HepG2 (cell line): ENCODE results near the gene SPTBN4. TPM values are rescaled to one million over a fixed set of nuclear protein-coding genes. Genes with fewer than 3 reads are reported as not detected.
A peak's percentile ranks its signal among the peaks of the same experiment; 100 is the strongest.

Experiments
- CC2D1A ChIP-seq: sonication (generic); formaldehyde crosslinking; IDR thresholded peaks from 2 replicates; pipeline ENCODE4 v1.8.1; 2023; ENCODE audit warnings: mild to moderate bottlenecking, missing genetic modification reagents
- ELF3 ChIP-seq: IDR thresholded peaks from 2 replicates; pipeline ENCODE4 v1.6.1; 2016; ENCODE audit warnings: missing genetic modification reagents, missing compliant biosample characterization
- ESRRA ChIP-seq: sonication (generic); formaldehyde crosslinking; IDR thresholded peaks from 2 replicates; pipeline ENCODE4 v1.5.1; 2020; ENCODE audit warnings: mild to moderate bottlenecking, low read depth, missing genetic modification reagents
- ETV6 ChIP-seq: sonication (generic); formaldehyde crosslinking; conservative IDR thresholded peaks from 2 replicates; pipeline ENCODE4 v1.4.0; 2020; ENCODE audit warnings: missing genetic modification reagents
- HNRNPLL ChIP-seq: fragments of 200-400 bp; formaldehyde crosslinking; IDR thresholded peaks from 2 replicates; pipeline ENCODE4 v1.6.1; 2017; ENCODE audit warnings: mild to moderate bottlenecking, low read depth, low read length; ENCODE audit not compliant: poor library complexity, severe bottlenecking
- HOXA3 ChIP-seq: sonication (generic); formaldehyde crosslinking; IDR thresholded peaks from 2 replicates; pipeline ENCODE4 v1.5.0; 2020; ENCODE audit warnings: missing genetic modification reagents
- IRF2 ChIP-seq: IDR thresholded peaks from 2 replicates; pipeline ENCODE4 v1.6.1; 2018; ENCODE audit warnings: missing genetic modification reagents, missing compliant biosample characterization
- KAT8 ChIP-seq: IDR thresholded peaks from 2 replicates; pipeline ENCODE4 v1.6.1; 2016; ENCODE audit warnings: missing genetic modification reagents, missing compliant biosample characterization
- MEF2D ChIP-seq: sonication (generic); formaldehyde crosslinking; IDR thresholded peaks from 2 replicates; pipeline ENCODE4 v1.5.1; 2020; ENCODE audit warnings: mild to moderate bottlenecking, missing genetic modification reagents
- RBFOX2 ChIP-seq: fragments of 200-400 bp; formaldehyde crosslinking; IDR thresholded peaks from 2 replicates; pipeline ENCODE4 v1.6.1; 2017; ENCODE audit warnings: low read depth, mild to moderate bottlenecking, low read length
- SRSF1 ChIP-seq: fragments of 200-400 bp; formaldehyde crosslinking; optimal IDR thresholded peaks from 2 replicates; pipeline ENCODE3; 2017; ENCODE audit warnings: mild to moderate bottlenecking, low read depth, low read length, moderate library complexity
- TGIF2 ChIP-seq: IDR thresholded peaks from 2 replicates; pipeline ENCODE4 v1.6.1; 2016; ENCODE audit warnings: control low read depth, missing compliant biosample characterization
- TRIM24 ChIP-seq: sonication (generic); formaldehyde crosslinking; IDR thresholded peaks from 2 replicates; pipeline ENCODE4 v1.8.0; 2022; ENCODE audit warnings: mild to moderate bottlenecking, missing genetic modification reagents
- ZNF251 ChIP-seq: sonication (generic); formaldehyde crosslinking; IDR thresholded peaks from 2 replicates; pipeline ENCODE4 v1.9.0; 2021; ENCODE audit warnings: mild to moderate bottlenecking, missing genetic modification reagents
- ZNF572 ChIP-seq: sonication (generic); formaldehyde crosslinking; IDR thresholded peaks from 2 replicates; pipeline ENCODE4 v1.5.1; 2020; ENCODE audit warnings: mild to moderate bottlenecking, missing genetic modification reagents
- ZNF83 ChIP-seq: sonication (generic); formaldehyde crosslinking; IDR thresholded peaks from 2 replicates; pipeline ENCODE4 v1.4.0; 2020; ENCODE audit warnings: missing genetic modification reagents, mild to moderate bottlenecking, borderline replicate concordance
- polyA plus RNA-seq, 8 experiments: library from polyadenylated mRNA; depleted of rRNA in 3 of 8; stranded (reverse) in 7 of 8; unstranded in 1 of 8; fragments of >200 nt; fragmentation: Illumina TruSeq in 4 of 8; extraction: Trizol in 4 of 8; gene quantifications; 2 replicates each; pipeline versions ENCODE4 v1.2.1 to v1.2.3, GENCODE V29; 2011 to 2016; ENCODE audit warnings: low read depth in 4 of 8, missing spikeins in 1 of 8, mixed read lengths in 1 of 8; ENCODE audit not compliant: insufficient read depth in 1 of 8
- total RNA-seq, 5 experiments: library from RNA; depleted of rRNA; stranded (reverse); fragments of >200 nt; fragmentation: Illumina TruSeq; extraction: Trizol; gene quantifications; 2 replicates each; pipeline ENCODE4 v1.2.3, GENCODE V29; 2016; ENCODE audit warnings: low read depth in 1 of 5
- TF ChIP-seq, protein P1 (sequence below): sonication (generic); formaldehyde crosslinking; IDR thresholded peaks from 2 replicates; pipeline ENCODE4 v1.5.0; 2020; ENCODE audit warnings: mild to moderate bottlenecking, low read depth, missing genetic modification reagents, borderline replicate concordance
- TF ChIP-seq, protein P2 (sequence below): sonication (generic); formaldehyde crosslinking; IDR thresholded peaks from 2 replicates; pipeline ENCODE4 v1.5.1; 2020; ENCODE audit warnings: mild to moderate bottlenecking, missing genetic modification reagents, moderate library complexity
- TF ChIP-seq, protein P3 (sequence below): sonication (generic); formaldehyde crosslinking; IDR thresholded peaks from 2 replicates; pipeline ENCODE4 v1.5.0; 2020; ENCODE audit warnings: mild to moderate bottlenecking, missing genetic modification reagents, borderline replicate concordance
- TF ChIP-seq, protein P4 (sequence below): sonication (generic); formaldehyde crosslinking; IDR thresholded peaks from 2 replicates; pipeline ENCODE4 v1.4.0; 2020; ENCODE audit warnings: missing genetic modification reagents, borderline replicate concordance

SPTBN4 gene
- total and polyA plus RNA-seq, 2 of the 13 experiments (the other 11 are each of a cell fraction or from before 2014, with no cell fraction given), result 0.11 TPM

DNA sequence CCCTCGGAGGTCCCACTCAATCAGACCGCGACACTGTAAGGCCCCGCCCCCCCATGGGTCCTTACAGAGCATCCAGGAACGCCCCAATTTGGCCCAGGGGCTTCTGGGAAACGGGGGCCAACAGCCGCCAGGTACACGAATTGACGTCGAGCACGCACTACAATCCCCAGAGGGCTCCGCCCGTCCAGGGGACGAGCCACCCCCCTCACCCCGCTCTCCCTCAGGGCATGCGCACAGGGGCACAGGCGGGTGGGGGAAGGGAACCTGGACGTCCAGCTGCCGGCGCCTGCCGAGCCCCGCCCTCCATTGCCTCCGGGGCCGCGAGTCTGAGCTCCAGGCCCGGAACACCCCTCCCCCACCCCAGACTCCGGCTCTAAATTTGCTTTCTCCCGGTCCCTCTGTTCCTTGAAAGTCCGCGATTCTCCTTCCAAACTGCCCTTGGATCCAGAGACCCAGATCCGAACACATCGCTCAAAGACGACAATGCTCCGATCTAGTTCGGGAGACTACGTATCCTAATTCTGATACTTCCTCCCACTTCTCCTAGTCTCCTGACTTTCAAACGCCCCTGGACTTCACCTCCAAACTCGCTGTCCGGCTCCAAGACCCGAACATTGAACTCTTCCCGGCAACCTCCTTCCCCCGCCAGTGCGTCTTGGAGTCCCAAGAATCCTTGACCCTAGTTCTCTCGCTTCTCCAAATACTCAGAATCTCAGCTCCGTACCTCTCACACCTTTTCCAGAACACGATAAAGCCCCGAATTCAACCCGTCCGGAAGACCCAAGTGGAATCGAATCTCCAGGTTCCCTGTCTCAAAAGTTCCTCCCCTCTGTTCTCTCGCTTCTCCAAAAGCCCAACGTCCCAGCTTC lies 23.4 kb upstream of the SPTBN4 start (continued):
- TF ChIP-seq ZNF572 (CRISPR knock-in tag) (no peak), KAT8 (CRISPR knock-in tag) (peak; percentile 68), SRSF1 (peak; percentile 44), HOXA3 (CRISPR knock-in tag) (peak; percentile 76; the same call in 1 of the 2 replicates), TRIM24 (no peak), ZNF83 (CRISPR knock-in tag) (no peak), MEF2D (CRISPR knock-in tag) (peak; percentile 59; the same call in 1 of the 2 replicates), HNRNPLL (peak; percentile 67), ESRRA (CRISPR knock-in tag) (no peak; the same call in 1 of the 2 replicates), TGIF2 (CRISPR knock-in tag) (no peak), IRF2 (CRISPR knock-in tag) (peak; percentile 72; the same call in 1 of the 2 replicates), RBFOX2 (peak; percentile 77), ELF3 (CRISPR knock-in tag) (peak; percentile 37; the same call in 1 of the 2 replicates), ETV6 (CRISPR knock-in tag) (no peak), ZNF251 (CRISPR knock-in tag) (no peak), CC2D1A (CRISPR knock-in tag) (no peak)
- TF ChIP-seq, protein P1, sequence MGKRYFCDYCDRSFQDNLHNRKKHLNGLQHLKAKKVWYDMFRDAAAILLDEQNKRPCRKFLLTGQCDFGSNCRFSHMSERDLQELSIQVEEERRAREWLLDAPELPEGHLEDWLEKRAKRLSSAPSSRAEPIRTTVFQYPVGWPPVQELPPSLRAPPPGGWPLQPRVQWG, result no peak
- TF ChIP-seq, protein P2, sequence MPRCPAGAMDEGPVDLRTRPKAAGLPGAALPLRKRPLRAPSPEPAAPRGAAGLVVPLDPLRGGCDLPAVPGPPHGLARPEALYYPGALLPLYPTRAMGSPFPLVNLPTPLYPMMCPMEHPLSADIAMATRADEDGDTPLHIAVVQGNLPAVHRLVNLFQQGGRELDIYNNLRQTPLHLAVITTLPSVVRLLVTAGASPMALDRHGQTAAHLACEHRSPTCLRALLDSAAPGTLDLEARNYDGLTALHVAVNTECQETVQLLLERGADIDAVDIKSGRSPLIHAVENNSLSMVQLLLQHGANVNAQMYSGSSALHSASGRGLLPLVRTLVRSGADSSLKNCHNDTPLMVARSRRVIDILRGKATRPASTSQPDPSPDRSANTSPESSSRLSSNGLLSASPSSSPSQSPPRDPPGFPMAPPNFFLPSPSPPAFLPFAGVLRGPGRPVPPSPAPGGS (CRISPR knock-in tag), result no peak
- TF ChIP-seq, protein P3, sequence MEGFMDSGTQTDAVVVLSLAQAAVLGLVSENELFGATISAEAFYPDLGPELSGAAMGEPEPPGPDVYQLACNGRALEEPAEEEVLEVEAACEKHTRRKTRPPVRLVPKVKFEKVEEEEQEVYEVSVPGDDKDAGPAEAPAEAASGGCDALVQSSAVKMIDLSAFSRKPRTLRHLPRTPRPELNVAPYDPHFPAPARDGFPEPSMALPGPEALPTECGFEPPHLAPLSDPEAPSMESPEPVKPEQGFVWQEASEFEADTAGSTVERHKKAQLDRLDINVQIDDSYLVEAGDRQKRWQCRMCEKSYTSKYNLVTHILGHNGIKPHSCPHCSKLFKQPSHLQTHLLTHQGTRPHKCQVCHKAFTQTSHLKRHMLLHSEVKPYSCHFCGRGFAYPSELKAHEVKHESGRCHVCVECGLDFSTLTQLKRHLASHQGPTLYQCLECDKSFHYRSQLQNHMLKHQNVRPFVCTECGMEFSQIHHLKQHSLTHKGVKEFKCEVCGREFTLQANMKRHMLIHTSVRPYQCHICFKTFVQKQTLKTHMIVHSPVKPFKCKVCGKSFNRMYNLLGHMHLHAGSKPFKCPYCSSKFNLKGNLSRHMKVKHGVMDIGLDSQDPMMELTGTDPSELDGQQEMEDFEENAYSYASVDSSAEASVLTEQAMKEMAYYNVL (CRISPR knock-in tag), result 0 out of 2 replicates have a peak, but pooled peaks have one; percentile 23
- TF ChIP-seq, protein P4, sequence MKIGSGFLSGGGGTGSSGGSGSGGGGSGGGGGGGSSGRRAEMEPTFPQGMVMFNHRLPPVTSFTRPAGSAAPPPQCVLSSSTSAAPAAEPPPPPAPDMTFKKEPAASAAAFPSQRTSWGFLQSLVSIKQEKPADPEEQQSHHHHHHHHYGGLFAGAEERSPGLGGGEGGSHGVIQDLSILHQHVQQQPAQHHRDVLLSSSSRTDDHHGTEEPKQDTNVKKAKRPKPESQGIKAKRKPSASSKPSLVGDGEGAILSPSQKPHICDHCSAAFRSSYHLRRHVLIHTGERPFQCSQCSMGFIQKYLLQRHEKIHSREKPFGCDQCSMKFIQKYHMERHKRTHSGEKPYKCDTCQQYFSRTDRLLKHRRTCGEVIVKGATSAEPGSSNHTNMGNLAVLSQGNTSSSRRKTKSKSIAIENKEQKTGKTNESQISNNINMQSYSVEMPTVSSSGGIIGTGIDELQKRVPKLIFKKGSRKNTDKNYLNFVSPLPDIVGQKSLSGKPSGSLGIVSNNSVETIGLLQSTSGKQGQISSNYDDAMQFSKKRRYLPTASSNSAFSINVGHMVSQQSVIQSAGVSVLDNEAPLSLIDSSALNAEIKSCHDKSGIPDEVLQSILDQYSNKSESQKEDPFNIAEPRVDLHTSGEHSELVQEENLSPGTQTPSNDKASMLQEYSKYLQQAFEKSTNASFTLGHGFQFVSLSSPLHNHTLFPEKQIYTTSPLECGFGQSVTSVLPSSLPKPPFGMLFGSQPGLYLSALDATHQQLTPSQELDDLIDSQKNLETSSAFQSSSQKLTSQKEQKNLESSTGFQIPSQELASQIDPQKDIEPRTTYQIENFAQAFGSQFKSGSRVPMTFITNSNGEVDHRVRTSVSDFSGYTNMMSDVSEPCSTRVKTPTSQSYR (CRISPR knock-in tag), result peak; percentile 98
